HG03378 (cell line): ENCODE results near the gene SLC6A19.
"Not testable (repeated sequence)": the region's sequence is repeated elsewhere in the genome, so short reads cannot be mapped to it uniquely, and the experiment has no call there.

Experiments used
- ATAC-seq: cut with Tn5 transposase; IDR thresholded peaks from one replicate; pipeline ENCODE4 v1.9.1; 2021; ENCODE audit warnings: mild to moderate bottlenecking, moderate library complexity; ENCODE audit not compliant: unreplicated experiment

SLC6A19 gene

GRCh38 chr5:1201327-1202025 lies at the start of gene SLC6A19:
SLC6A19 (plus strand) TSS chr5:1201595; CDS start chr5:1201651, 56 bp downstream.
- no peak for ATAC-seq

- no peak for ATAC-seq
Observed at GRCh38 chr5:1152156-1152555, 49.2 kb upstream of the SLC6A19 start.

GRCh38 chr5:1152771-1153282 lies 48.6 kb upstream of the SLC6A19 start:
- no peak for ATAC-seq

- no peak for ATAC-seq
Observed at GRCh38 chr5:1153428-1153827, 48.0 kb upstream of the SLC6A19 start.

GRCh38 chr5:1155191-1156032 lies 46.0 kb upstream of the SLC6A19 start:
- no peak for ATAC-seq

- ATAC-seq = no peak
Observed at GRCh38 chr5:1156033-1156753, 45.2 kb upstream of the SLC6A19 start.

GRCh38 chr5:1156754-1157460 lies 44.5 kb upstream of the SLC6A19 start:
- ATAC-seq = no peak

- not testable (repeated sequence) for ATAC-seq
Observed at GRCh38 chr5:1157461-1157986, 43.9 kb upstream of the SLC6A19 start.

- no peak for ATAC-seq
Observed at GRCh38 chr5:1158647-1159340, 42.6 kb upstream of the SLC6A19 start.

- ATAC-seq = no peak
Observed at GRCh38 chr5:1159341-1159675, 42.1 kb upstream of the SLC6A19 start.

GRCh38 chr5:1159774-1160406 lies 41.5 kb upstream of the SLC6A19 start:
- no peak for ATAC-seq

GRCh38 chr5:1161108-1161832 lies 40.1 kb upstream of the SLC6A19 start:
- ATAC-seq = no peak

- no peak for ATAC-seq
Observed at GRCh38 chr5:1161833-1162229, 39.6 kb upstream of the SLC6A19 start.

GRCh38 chr5:1162276-1162675 lies 39.1 kb upstream of the SLC6A19 start:
- ATAC-seq = no peak

- ATAC-seq = no peak
Observed at GRCh38 chr5:1162751-1163150, 38.6 kb upstream of the SLC6A19 start.

- ATAC-seq = no peak
Observed at GRCh38 chr5:1163366-1163765, 38.0 kb upstream of the SLC6A19 start.

- no peak for ATAC-seq
Observed at GRCh38 chr5:1163879-1164278, 37.5 kb upstream of the SLC6A19 start.

- no peak for ATAC-seq
Observed at GRCh38 chr5:1164696-1165630, 36.4 kb upstream of the SLC6A19 start.
